Measurements from ENCODE around the gene FAM3A. TPM values are rescaled to one million over a fixed set of nuclear protein-coding genes. Genes with fewer than 3 reads are reported as not detected.

FAM3A gene
- total RNA-seq, 1 experiment from 2014 or later: 69.2 TPM

DNA sequence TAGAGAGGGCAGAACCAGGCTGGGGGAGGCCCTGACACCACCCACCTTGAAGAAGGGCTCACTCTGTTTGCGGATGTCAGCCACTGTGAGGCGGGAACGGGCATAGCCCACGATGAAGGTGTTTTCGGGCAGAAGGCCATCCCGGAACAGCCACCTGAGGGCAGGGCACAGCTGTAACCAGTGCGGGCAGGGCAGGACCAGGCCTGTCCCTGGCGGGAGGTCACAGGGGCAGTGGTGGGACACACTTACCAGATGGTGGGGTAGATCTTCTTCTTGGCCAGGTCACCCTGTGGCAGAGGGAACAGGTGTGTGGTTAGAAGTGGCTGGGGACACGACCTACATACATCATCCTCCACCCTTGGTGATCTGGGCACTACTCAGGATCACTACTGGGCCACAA lies 19.9 kb upstream of the FAM3A start:
- H3K36me3 ChIP-seq (ENCODE audit: low read depth, low read length): peaks cover 27% of the 10 kb centered on the region; the same call in 1 of the 2 replicates

DNA sequence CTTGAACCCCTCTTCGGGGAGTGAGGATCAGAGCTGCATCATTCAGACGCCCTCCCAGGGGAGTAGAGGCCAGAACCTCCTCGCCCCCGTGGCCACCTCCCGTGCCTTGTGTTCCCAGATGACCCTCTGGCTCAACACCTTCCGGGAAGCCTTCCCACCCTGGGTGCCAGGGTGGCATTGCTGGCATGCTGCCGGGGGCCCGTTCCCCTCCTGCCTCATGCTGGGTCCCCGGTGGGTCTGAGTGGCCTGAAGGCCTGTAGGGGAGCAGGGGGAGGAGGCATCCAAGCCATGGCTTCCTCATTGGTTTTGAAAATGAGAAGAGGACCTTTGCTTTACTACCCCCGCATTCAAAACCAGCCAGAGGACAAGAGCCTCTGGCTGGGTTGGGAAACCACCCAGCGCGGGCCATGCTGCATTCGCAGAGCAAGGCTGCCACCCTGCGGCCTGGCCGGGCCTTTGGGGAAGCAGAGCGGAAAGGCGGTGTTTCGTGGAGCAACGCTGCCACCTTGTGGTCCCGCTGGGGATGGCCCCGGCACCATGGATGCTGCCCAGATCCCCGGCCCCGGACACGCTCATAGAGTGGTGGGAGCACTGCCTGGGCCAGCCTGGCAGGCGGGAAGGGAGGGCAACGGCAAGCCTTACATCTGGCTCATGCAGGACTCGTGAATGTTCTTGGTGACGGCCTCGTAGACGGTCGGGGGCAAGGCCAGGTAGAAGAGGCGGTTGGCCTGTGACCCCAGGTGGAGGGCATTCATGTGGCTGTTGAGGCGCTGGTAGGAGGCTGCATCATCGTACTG lies 18.7 kb upstream of the FAM3A start:
- no peaks in the 10 kb centered on the region for H4K20me1 ChIP-seq (ENCODE audit: low read length)
- TF ChIP-seq EZH2phosphoT487 (IDR thresholded peaks at IDR 0.05; ENCODE audit: borderline replicate concordance, low read length) (no peak), CTCF (conservative IDR thresholded peaks at IDR 0.05; ENCODE audit: low read depth, low read length) (peak; percentile 97), EZH2 (IDR thresholded peaks at IDR 0.05; ENCODE audit: low read length, unreplicated experiment) (no peak)
- peaks cover 27% of the 10 kb centered on the region; the same call in 1 of the 2 replicates for H3K36me3 ChIP-seq (ENCODE audit: low read depth, low read length)
- CTCF ChIA-PET: no interaction called here
- POLR2A ChIA-PET (ENCODE audit: unreplicated experiment): no interaction called here
- DNase-seq (peak; percentile 85), ATAC-seq (peak; percentile 89)
- peaks cover 3% of the 10 kb centered on the region; the same call in 1 of the 2 replicates for H3K4me1 ChIP-seq (ENCODE audit: insufficient read depth, low read length)
- no TSS peak for BruUV-seq (replicated peaks)
- H3F3A ChIP-seq (ENCODE audit: low read length, unreplicated experiment): no peaks in the 10 kb centered on the region
- intact Hi-C loops (cut with micrococcal nuclease): loop anchor here (1.0 kb wide), 1 partner anchor 161 kb away; no protein-coding TSS in a partner anchor
- no peak overlapping the region for H3K4me3 ChIP-seq (ENCODE audit: low read length)
- no peak overlapping the region for H3K27ac ChIP-seq (ENCODE audit: low read length)
- no peak overlapping the region for H2AFZ ChIP-seq (ENCODE audit: low read length)
- H3K9ac ChIP-seq (ENCODE audit: low read length): no peak overlapping the region
- peaks cover 23% of the 10 kb centered on the region for H3K79me2 ChIP-seq (ENCODE audit: low read length)
- no peaks in the 10 kb centered on the region for H3K27me3 ChIP-seq (ENCODE audit: low read length)
- no peaks in the 10 kb centered on the region for H3K9me2 ChIP-seq (replicated peaks; ENCODE audit: low read length)
- H3K4me2 ChIP-seq (ENCODE audit: low read length): no peak overlapping the region
- H3K9me3 ChIP-seq (ENCODE audit: low read length): no peaks in the 10 kb centered on the region

More for the DNA sequence above, 19.9 kb upstream of the FAM3A start:
- no peak overlapping the region for H2AFZ ChIP-seq (ENCODE audit: low read length)
- no peaks in the 10 kb centered on the region for H4K20me1 ChIP-seq (ENCODE audit: low read length)
- intact Hi-C loops (cut with micrococcal nuclease): loop anchor here (1.0 kb wide), 1 partner anchor 163 kb away; no protein-coding TSS in a partner anchor
- H3F3A ChIP-seq (ENCODE audit: low read length, unreplicated experiment): no peaks in the 10 kb centered on the region
- no peaks in the 10 kb centered on the region for H3K9me3 ChIP-seq (ENCODE audit: low read length)
- ATAC-seq (no peak), DNase-seq (no peak)
- TF ChIP-seq EZH2phosphoT487 (IDR thresholded peaks at IDR 0.05; ENCODE audit: borderline replicate concordance, low read length): no peak
- TF ChIP-seq CTCF (conservative IDR thresholded peaks at IDR 0.05; ENCODE audit: low read depth, low read length): no peak
- TF ChIP-seq EZH2 (IDR thresholded peaks at IDR 0.05; ENCODE audit: low read length, unreplicated experiment): no peak
- no peaks in the 10 kb centered on the region for H3K27me3 ChIP-seq (ENCODE audit: low read length)
- ChIA-PET POLR2A (ENCODE audit: unreplicated experiment) (no interaction called here), CTCF (no interaction called here)
- no TSS peak for BruUV-seq (replicated peaks)
- no peaks in the 10 kb centered on the region for H3K9me2 ChIP-seq (replicated peaks; ENCODE audit: low read length)
- no peak overlapping the region for H3K4me3 ChIP-seq (ENCODE audit: low read length)
- H3K4me2 ChIP-seq (ENCODE audit: low read length): no peak overlapping the region
- no peak overlapping the region for H3K9ac ChIP-seq (ENCODE audit: low read length)
- H3K4me1 ChIP-seq (ENCODE audit: insufficient read depth, low read length): peaks cover 11% of the 10 kb centered on the region
- H3K79me2 ChIP-seq (ENCODE audit: low read length): peaks cover 29% of the 10 kb centered on the region
- H3K27ac ChIP-seq (ENCODE audit: low read length): no peak overlapping the region

- Histone ChIP-seq H3K4me2 (ENCODE audit: low read length) (no peak overlapping the region), H3K9me2 (replicated peaks; ENCODE audit: low read length) (no peaks in the 10 kb centered on the region), H3K9me3 (ENCODE audit: low read length) (no peaks in the 10 kb centered on the region), H3F3A (ENCODE audit: low read length, unreplicated experiment) (no peaks in the 10 kb centered on the region), H2AFZ (ENCODE audit: low read length) (no peak overlapping the region), H3K9ac (ENCODE audit: low read length) (no peak overlapping the region), H3K79me2 (ENCODE audit: low read length) (peaks cover 5% of the 10 kb centered on the region), H3K4me3 (ENCODE audit: low read length) (no peak overlapping the region), H3K27ac (ENCODE audit: low read length) (no peak overlapping the region), H3K4me1 (ENCODE audit: insufficient read depth, low read length) (peaks cover 3% of the 10 kb centered on the region; the same call in 1 of the 2 replicates), H3K27me3 (ENCODE audit: low read length) (no peaks in the 10 kb centered on the region), H3K36me3 (ENCODE audit: low read depth, low read length) (peaks cover 24% of the 10 kb centered on the region; the same call in 1 of the 2 replicates), H4K20me1 (ENCODE audit: low read length) (no peaks in the 10 kb centered on the region)
- no peak for ATAC-seq
- DNase-seq: no peak
- TF ChIP-seq EZH2phosphoT487 (IDR thresholded peaks at IDR 0.05; ENCODE audit: borderline replicate concordance, low read length): no peak
- no peak for TF ChIP-seq EZH2 (IDR thresholded peaks at IDR 0.05; ENCODE audit: low read length, unreplicated experiment)
- no peak for TF ChIP-seq CTCF (conservative IDR thresholded peaks at IDR 0.05; ENCODE audit: low read depth, low read length)
- ChIA-PET POLR2A (ENCODE audit: unreplicated experiment) (no interaction called here), CTCF (no interaction called here)
- intact Hi-C loops (cut with micrococcal nuclease): no loop called here
- BruUV-seq (replicated peaks): no TSS peak
Observed at GRCh38 chrX:154532690-154533089, 16.7 kb upstream of the FAM3A start.
